HepG2 (cell line): ENCODE measurements around the gene CNOT1. TPM values are rescaled to one million over a fixed set of nuclear protein-coding genes. Genes with fewer than 3 reads are reported as not detected.

Experiments used
- AHR ChIP-seq: IDR thresholded peaks from 2 replicates; pipeline ENCODE4 v1.6.1; 2018; ENCODE audit warnings: missing genetic modification reagents, missing compliant biosample characterization
- ARHGAP35 ChIP-seq: sonication (generic); formaldehyde crosslinking; IDR thresholded peaks from 2 replicates; pipeline ENCODE4 v1.9.0; 2022; ENCODE audit warnings: mild to moderate bottlenecking, inconsistent platforms, moderate library complexity, missing genetic modification reagents, borderline replicate concordance
- CCDC6 ChIP-seq: sonication (generic); formaldehyde crosslinking; IDR thresholded peaks from 2 replicates; pipeline ENCODE4 v1.8.1; 2022; ENCODE audit warnings: mild to moderate bottlenecking, missing genetic modification reagents, moderate library complexity
- HNF4A ChIP-seq: sonication (generic); formaldehyde crosslinking; IDR thresholded peaks from 2 replicates; pipeline ENCODE4 v1.4.0; 2020; ENCODE audit warnings: missing genetic modification reagents
- JUN ChIP-seq: sonication (generic); formaldehyde crosslinking; IDR thresholded peaks from 2 replicates; pipeline ENCODE4 v1.4.0; 2020; ENCODE audit warnings: mild to moderate bottlenecking, missing genetic modification reagents
- NONO ChIP-seq, 2 experiments: fragments of 450-650 bp in 1 of 2; sonication (generic) in 1 of 2; formaldehyde crosslinking in 1 of 2; IDR thresholded peaks in 1 of 2; conservative IDR thresholded peaks in 1 of 2; 2 replicates each; pipeline versions ENCODE4 v1.6.1 to v1.8.0; 2017 to 2022; ENCODE audit warnings: mild to moderate bottlenecking in 1 of 2, missing genetic modification reagents in 1 of 2, moderate library complexity in 1 of 2
- NR2C2 ChIP-seq: sonication (generic); formaldehyde crosslinking; IDR thresholded peaks from 2 replicates; pipeline ENCODE4 v1.4.0; 2020; ENCODE audit warnings: missing genetic modification reagents, mild to moderate bottlenecking, moderate library complexity, borderline replicate concordance
- PHF21A ChIP-seq: sonication (generic); formaldehyde crosslinking; IDR thresholded peaks from 2 replicates; pipeline ENCODE4 v1.5.0; 2020; ENCODE audit warnings: mild to moderate bottlenecking, missing genetic modification reagents
- RARA ChIP-seq: IDR thresholded peaks from 2 replicates; pipeline ENCODE4 v1.6.1; 2016; ENCODE audit warnings: missing genetic modification reagents, missing compliant biosample characterization
- SIN3A ChIP-seq: IDR thresholded peaks from 2 replicates; pipeline ENCODE4 v1.6.1; 2011; ENCODE audit warnings: low read depth, mild to moderate bottlenecking, control low read depth, low read length, borderline replicate concordance
- WIZ ChIP-seq: sonication (generic); formaldehyde crosslinking; IDR thresholded peaks from 2 replicates; pipeline ENCODE4 v1.5.1; 2020; ENCODE audit warnings: mild to moderate bottlenecking, missing genetic modification reagents
- XRCC5 ChIP-seq: fragments of 200-400 bp; formaldehyde crosslinking; optimal IDR thresholded peaks from 2 replicates; pipeline ENCODE3; 2017; ENCODE audit warnings: mild to moderate bottlenecking, low read length
- ZFX ChIP-seq: sonication (generic); formaldehyde crosslinking; IDR thresholded peaks from 2 replicates; pipeline ENCODE4 v1.4.0; 2020; ENCODE audit warnings: mild to moderate bottlenecking, low read depth, missing genetic modification reagents, moderate library complexity
- ZFYVE20 ChIP-seq: sonication (generic); formaldehyde crosslinking; IDR thresholded peaks from 2 replicates; pipeline ENCODE4 v1.8.0; 2023; ENCODE audit warnings: low read depth, mild to moderate bottlenecking, moderate library complexity, missing genetic modification reagents, borderline replicate concordance
- ZNF383 ChIP-seq: sonication (generic); formaldehyde crosslinking; IDR thresholded peaks from 2 replicates; pipeline ENCODE4 v1.4.0; 2020; ENCODE audit warnings: missing genetic modification reagents, mild to moderate bottlenecking, borderline replicate concordance
- ZNF550 ChIP-seq: sonication (generic); formaldehyde crosslinking; IDR thresholded peaks from 2 replicates; pipeline ENCODE4 v1.4.0; 2020; ENCODE audit warnings: mild to moderate bottlenecking, missing genetic modification reagents, borderline replicate concordance
- polyA plus RNA-seq, 8 experiments: library from polyadenylated mRNA; depleted of rRNA in 3 of 8; stranded (reverse) in 7 of 8; unstranded in 1 of 8; fragments of >200 nt; fragmentation: Illumina TruSeq in 4 of 8; extraction: Trizol in 4 of 8; gene quantifications; 2 replicates each; pipeline versions ENCODE4 v1.2.1 to v1.2.3, GENCODE V29; 2011 to 2016; ENCODE audit warnings: low read depth in 4 of 8, missing spikeins in 1 of 8, mixed read lengths in 1 of 8; ENCODE audit not compliant: insufficient read depth in 1 of 8
- total RNA-seq, 5 experiments: library from RNA; depleted of rRNA; stranded (reverse); fragments of >200 nt; fragmentation: Illumina TruSeq; extraction: Trizol; gene quantifications; 2 replicates each; pipeline ENCODE4 v1.2.3, GENCODE V29; 2016; ENCODE audit warnings: low read depth in 1 of 5
- TF ChIP-seq, protein P1 (sequence below): sonication (generic); formaldehyde crosslinking; IDR thresholded peaks from 2 replicates; pipeline ENCODE4 v1.5.0; 2020; ENCODE audit warnings: mild to moderate bottlenecking, missing genetic modification reagents, borderline replicate concordance
- TF ChIP-seq, protein P2 (sequence below): sonication (generic); formaldehyde crosslinking; IDR thresholded peaks from 2 replicates; pipeline ENCODE4 v1.4.0; 2020; ENCODE audit warnings: mild to moderate bottlenecking, missing genetic modification reagents
- TF ChIP-seq, protein P3 (sequence below): sonication (generic); formaldehyde crosslinking; IDR thresholded peaks from 2 replicates; pipeline ENCODE4 v1.8.1; 2023; ENCODE audit warnings: missing genetic modification reagents, mild to moderate bottlenecking, borderline replicate concordance
- TF ChIP-seq, protein P4 (sequence below): sonication (generic); formaldehyde crosslinking; IDR thresholded peaks from 2 replicates; pipeline ENCODE4 v1.8.0; 2022; ENCODE audit warnings: missing genetic modification reagents, mild to moderate bottlenecking, inconsistent platforms, borderline replicate concordance

The CNOT1 gene
- total and polyA plus RNA-seq, 2 of the 13 experiments (the other 11 are each of a cell fraction or from before 2014, with no cell fraction given): 188 to 232 TPM

DNA sequence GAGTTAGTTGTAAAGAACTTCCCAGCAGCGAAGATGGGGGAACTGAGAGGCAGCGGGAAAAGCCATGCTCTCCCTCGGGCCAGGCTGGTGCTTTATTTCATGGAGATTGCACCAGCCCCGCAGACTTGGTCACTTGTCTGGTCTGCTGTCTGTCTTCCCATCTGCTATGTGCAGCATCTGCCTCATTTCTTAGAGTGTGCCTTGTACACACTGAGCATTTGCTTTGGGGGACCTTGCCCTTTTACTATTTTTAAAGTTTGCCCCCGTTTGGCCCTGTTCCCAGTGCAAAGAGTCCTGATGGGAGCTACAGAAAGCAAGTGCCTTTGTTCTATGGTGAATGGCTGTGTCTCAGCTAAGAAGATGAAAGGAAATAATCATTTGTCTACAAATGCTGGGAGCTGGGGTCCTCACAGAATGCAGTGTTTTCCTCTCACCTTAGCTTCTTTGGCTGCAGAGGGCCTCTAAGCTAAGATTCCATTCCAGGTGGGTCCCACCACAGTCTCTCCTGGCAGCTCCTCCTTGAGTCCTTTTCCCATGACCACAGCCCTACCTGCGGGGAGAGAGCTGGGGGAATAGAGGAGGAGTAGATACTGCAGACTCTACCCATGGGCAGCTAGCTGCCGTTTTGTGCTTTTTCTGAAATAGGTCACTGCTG, 25.1 kb upstream of the CNOT1 start (continued):
- 0 out of 2 replicates have a peak, but pooled peaks have one; percentile 4 for TF ChIP-seq RARA (CRISPR knock-in tag)
- TF ChIP-seq, protein P1, sequence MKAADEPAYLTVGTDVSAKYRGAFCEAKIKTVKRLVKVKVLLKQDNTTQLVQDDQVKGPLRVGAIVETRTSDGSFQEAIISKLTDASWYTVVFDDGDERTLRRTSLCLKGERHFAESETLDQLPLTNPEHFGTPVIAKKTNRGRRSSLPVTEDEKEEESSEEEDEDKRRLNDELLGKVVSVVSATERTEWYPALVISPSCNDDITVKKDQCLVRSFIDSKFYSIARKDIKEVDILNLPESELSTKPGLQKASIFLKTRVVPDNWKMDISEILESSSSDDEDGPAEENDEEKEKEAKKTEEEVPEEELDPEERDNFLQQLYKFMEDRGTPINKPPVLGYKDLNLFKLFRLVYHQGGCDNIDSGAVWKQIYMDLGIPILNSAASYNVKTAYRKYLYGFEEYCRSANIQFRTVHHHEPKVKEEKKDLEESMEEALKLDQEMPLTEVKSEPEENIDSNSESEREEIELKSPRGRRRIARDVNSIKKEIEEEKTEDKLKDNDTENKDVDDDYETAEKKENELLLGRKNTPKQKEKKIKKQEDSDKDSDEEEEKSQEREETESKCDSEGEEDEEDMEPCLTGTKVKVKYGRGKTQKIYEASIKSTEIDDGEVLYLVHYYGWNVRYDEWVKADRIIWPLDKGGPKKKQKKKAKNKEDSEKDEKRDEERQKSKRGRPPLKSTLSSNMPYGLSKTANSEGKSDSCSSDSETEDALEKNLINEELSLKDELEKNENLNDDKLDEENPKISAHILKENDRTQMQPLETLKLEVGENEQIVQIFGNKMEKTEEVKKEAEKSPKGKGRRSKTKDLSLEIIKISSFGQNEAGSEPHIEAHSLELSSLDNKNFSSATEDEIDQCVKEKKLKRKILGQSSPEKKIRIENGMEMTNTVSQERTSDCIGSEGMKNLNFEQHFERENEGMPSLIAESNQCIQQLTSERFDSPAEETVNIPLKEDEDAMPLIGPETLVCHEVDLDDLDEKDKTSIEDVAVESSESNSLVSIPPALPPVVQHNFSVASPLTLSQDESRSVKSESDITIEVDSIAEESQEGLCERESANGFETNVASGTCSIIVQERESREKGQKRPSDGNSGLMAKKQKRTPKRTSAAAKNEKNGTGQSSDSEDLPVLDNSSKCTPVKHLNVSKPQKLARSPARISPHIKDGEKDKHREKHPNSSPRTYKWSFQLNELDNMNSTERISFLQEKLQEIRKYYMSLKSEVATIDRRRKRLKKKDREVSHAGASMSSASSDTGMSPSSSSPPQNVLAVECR (CRISPR knock-in tag): peak; percentile 38; the same call in 1 of the 2 replicates
- TF ChIP-seq XRCC5: peak; percentile 13
- TF ChIP-seq WIZ: 0 out of 2 replicates have a peak, but pooled peaks have one; percentile 30
- peak; percentile 47; the same call in 1 of the 2 replicates for TF ChIP-seq ZNF383 (CRISPR knock-in tag)
- no peak for TF ChIP-seq ZFYVE20 (CRISPR knock-in tag)
- no peak for TF ChIP-seq ZNF550 (CRISPR knock-in tag)
- peak; percentile 15; the same call in 1 of the 2 replicates for TF ChIP-seq AHR (CRISPR knock-in tag)
- peak; percentile 37; the same call in 1 of the 2 replicates for TF ChIP-seq ZFX (CRISPR knock-in tag)
- TF ChIP-seq ARHGAP35 (CRISPR knock-in tag): no peak
- peak; percentile 27; the same call in 1 of the 2 replicates for TF ChIP-seq HNF4A (CRISPR knock-in tag)
- TF ChIP-seq JUN (CRISPR knock-in tag): no peak
- TF ChIP-seq NR2C2: peak; percentile 41; the same call in 1 of the 2 replicates
- TF ChIP-seq, protein P2, sequence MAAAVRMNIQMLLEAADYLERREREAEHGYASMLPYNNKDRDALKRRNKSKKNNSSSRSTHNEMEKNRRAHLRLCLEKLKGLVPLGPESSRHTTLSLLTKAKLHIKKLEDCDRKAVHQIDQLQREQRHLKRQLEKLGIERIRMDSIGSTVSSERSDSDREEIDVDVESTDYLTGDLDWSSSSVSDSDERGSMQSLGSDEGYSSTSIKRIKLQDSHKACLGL (CRISPR knock-in tag): no peak
- TF ChIP-seq, protein P3, sequence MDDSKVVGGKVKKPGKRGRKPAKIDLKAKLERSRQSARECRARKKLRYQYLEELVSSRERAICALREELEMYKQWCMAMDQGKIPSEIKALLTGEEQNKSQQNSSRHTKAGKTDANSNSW: no peak
- no peak for TF ChIP-seq NONO (IDR thresholded peaks at IDR 0.05)
- TF ChIP-seq NONO (CRISPR knock-in tag; conservative IDR thresholded peaks at IDR 0.05): no peak
- TF ChIP-seq CCDC6: 0 out of 2 replicates have a peak, but pooled peaks have one; percentile 18
- TF ChIP-seq, protein P4, sequence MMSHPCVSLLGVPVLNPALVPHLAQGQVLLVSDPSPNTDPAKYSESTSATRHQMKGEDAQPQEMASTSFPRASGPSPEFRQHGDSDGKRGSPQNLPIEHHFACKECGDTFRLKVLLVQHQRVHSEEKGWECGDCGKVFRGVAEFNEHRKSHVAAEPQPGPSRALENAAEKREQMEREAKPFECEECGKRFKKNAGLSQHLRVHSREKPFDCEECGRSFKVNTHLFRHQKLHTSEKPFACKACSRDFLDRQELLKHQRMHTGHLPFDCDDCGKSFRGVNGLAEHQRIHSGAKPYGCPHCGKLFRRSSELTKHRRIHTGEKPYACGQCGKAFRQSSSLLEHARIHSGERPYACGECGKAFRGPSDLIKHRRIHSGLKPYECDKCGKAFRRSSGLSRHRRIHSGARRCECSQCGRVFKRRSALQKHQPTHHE (CRISPR knock-in tag): no peak
- TF ChIP-seq PHF21A (CRISPR knock-in tag): 0 out of 2 replicates have a peak, but pooled peaks have one; percentile 18
- TF ChIP-seq SIN3A: peak; percentile 18; the same call in 1 of the 2 replicates
